IPS-18c (cell line): ENCODE measurements around the gene REG1A.

Source experiments
- H3K4me3 ChIP-seq: 2 replicates; pipeline ENCODE4 v1.7.0; 2013; ENCODE audit warnings: low read depth, mild to moderate bottlenecking, low read length, moderate library complexity; ENCODE audit not compliant: insufficient read depth
- H3K9me3 ChIP-seq: one replicate; pipeline ENCODE4 v1.6.1; 2013; ENCODE audit warnings: mild to moderate bottlenecking, low read length, moderate library complexity; ENCODE audit not compliant: control insufficient read depth, insufficient read depth

REG1A gene

DNA sequence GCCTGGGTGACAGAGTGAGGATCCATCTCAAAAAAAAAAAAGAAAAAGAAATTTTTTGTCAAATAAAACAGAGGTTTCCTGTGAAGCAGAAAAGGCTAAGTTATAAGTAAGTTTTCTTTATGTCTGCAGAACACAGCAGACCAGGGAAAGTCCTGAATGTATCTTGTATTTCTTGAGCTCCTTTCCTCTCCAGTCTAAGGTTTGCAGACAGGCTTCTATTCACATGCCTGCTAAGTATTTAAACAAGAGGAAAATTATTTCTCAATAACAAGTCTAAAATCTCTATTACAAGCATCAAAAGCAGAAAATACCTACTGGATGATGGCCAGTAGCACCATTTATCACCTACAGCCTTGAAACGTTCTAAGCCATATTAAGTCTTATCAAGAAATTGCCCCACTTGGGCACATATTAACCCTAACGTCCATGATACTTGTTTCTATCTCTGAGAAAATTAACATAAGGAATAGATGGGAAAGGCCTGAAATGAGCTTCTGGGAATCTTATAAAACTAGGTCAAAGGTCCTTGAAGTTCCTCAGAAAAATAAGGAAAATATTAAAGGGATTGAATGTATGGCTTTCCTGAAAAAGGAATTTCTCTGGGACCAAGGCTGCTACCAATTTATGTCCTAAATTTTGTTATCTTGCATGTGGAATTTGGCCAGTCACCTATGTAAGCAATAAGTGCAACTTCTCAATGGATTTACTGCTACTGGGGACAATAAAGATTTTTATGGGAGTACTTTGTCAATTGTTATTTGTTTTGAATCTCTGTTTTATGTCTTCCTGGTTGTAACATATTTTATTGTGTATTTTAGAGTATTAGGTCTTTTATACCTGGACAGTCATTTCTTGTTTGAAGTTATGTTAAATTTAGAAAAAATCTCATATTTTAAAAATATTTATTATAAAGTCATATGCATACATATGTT lies 3.0 kb upstream of the REG1A start:
- no peaks in the 10 kb centered on the region for H3K9me3 ChIP-seq
- H3K4me3 ChIP-seq, result no peak overlapping the region

DNA sequence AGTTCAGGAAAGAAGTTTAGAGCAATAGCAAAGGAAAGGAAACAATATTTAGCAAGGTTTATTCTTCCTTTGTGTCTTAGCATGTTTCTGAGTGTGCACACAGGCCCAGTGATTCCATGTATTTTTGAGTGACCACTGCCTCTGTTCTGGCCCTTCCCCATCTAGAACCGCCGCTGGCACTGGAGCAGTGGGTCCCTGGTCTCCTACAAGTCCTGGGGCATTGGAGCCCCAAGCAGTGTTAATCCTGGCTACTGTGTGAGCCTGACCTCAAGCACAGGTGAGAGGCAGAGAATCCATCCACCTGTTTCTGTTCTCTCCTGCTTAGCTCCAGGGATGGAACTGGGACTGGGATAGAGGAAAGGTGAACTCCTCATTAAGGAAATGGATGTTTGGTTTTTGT lies 2.4 kb downstream of the REG1A start:
- Histone ChIP-seq H3K4me3 (no peak overlapping the region), H3K9me3 (no peaks in the 10 kb centered on the region)

DNA sequence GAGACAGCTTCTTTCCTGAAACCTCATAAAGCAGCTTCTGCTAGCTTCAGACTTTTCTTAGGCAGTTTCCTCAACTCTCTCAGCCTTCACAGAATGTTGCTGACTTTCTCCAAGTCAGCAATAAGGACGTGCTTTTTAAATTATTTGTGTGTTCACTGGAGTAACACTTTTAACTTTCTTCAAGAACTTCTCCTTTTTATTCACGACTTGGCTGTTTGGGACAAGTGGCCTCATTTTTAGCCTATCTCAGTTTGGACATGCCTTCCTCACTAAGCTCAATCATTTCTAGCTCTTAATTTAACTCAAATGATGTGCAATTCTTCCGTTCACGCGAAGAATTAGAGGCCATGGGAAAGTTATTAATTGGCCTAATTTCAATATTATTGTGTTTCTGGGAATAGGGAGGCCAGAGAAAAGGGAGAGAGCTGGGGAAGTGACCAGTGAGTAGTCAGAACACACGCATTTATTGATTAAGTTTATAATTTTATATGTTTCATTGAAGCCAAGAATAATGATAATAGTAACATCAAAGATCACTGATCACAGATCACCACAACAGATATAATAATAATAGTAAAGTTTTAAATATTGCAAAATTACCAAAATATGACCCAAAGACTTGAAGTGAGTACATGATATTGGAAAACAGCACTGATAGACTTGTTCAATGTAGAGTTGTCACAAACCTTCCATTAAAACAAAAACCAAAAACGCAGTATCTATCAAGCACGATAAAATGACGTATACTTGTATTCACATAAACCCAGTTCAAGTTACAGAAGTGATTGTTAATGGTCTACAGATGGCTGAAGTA lies 4.8 kb downstream of the REG1A start:
- Histone ChIP-seq H3K4me3 (no peak overlapping the region), H3K9me3 (no peaks in the 10 kb centered on the region)

DNA sequence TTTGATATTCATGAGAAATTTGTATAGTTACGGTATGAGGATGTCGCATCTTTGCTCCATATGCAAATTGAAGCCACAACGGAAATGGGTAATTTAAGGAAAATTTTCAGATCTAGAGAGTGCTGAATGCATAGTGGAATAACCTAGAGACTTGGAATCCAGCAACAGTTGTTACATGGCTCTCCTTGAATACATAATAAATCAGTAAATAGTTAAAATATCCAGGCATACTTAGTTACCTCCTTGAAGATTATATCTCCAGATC lies 5.4 kb downstream of the REG1A start:
- H3K4me3 ChIP-seq, result no peak overlapping the region
- H3K9me3 ChIP-seq, result no peaks in the 10 kb centered on the region

DNA sequence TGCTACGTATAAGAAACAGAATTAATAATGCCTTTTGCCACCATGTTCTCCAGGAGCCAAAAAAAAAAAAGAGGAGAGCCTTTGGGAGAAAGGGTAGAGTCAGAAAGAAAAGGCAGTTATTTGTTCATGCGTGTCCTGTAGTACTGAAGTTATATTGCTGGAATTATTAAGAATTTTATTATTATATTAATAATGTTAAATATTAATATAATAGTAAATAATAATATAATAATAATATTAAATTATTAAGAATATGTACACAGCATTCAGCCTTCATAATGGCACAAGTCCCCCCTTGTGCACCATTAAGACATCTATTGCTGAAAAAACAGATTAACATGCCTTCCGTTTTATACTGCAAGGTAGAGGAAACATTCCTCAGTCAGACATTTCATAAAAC lies 8.1 kb downstream of the REG1A start:
- H3K4me3 ChIP-seq, result no peak overlapping the region
- no peaks in the 10 kb centered on the region for H3K9me3 ChIP-seq

DNA sequence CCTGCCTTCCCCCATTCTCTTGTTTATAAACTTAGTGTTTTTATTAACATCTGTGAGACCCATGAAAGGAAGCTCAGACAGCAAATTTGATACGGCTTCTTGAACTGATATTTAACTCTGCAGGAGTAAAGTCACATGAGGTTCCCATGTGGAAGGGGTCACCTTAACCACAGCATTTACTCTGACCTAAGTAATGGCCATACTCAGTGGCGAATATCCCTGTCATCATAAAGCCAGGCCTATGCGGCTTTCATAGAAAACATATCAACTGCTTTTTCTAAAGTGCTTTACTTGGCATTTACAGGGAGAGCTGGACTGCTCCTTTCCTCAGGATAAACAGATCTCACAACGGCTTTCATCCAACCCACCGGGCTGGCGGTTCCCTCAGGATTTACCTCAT lies 9.0 kb downstream of the REG1A start:
- H3K4me3 ChIP-seq, result no peak overlapping the region

DNA sequence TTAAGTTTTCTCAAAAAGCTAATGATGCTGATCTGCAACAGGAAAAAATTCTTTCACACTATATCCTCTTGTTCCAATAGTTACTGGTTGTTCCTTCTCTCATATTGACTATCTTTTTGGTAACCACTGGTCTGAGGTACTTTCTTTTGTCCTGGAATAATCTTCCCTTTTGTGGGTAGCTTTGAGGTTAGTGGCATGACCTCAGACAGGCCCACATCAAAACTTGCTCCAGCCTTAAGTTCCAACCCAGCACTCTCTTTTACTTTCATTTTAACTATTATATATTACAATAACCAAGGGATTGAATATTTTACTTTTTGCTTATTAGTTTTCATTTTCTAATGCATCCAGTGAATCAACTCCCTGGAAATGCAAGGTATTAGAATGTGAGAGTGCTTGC lies 9.5 kb downstream of the REG1A start:
- H3K4me3 ChIP-seq, result no peak overlapping the region
- no peaks in the 10 kb centered on the region for H3K9me3 ChIP-seq

More for the DNA sequence above, 9.0 kb downstream of the REG1A start:
- H3K9me3 ChIP-seq, result no peaks in the 10 kb centered on the region

DNA sequence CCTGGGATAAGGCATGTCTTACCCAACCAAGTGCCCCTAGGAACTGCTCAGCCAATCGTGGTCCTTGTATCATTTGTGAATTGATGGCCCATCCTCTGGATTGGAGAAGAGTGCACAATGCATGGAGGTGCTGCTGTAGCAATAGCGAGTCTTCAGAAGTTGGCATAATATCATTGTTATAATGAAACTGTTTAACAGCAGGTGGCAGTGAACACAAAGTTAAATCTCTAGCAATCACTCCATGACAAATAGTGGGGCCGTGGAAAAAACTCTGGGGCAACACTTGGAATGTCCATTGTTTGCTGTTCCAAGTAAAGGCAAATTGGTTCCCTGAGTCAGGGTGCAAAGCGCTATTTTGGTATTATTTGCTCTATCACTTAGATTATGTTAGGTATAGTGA lies 11.4 kb downstream of the REG1A start:
- no peaks in the 10 kb centered on the region for H3K9me3 ChIP-seq
- H3K4me3 ChIP-seq, result no peak overlapping the region

DNA sequence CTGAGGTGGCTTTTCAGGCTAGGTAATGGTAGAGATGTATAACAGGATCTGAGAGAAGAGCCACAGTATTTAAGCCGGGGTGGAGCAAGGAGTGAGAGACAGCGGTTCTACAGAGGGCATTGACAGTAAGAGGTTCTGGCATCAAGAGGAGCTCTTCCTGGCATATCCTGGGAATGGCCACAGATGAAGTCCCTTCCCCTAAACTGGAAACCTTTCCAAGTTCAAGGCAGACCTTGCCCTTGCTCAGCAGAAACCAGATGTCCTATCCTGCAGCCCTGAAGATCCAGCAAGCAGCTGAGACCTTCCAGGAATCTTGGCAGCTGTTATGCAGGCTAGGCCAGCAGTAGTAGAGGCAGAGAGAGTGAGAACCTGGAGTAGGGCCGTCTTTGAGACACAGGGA lies 18.1 kb downstream of the REG1A start:
- no peaks in the 10 kb centered on the region for H3K9me3 ChIP-seq
- H3K4me3 ChIP-seq, result no peak overlapping the region

DNA sequence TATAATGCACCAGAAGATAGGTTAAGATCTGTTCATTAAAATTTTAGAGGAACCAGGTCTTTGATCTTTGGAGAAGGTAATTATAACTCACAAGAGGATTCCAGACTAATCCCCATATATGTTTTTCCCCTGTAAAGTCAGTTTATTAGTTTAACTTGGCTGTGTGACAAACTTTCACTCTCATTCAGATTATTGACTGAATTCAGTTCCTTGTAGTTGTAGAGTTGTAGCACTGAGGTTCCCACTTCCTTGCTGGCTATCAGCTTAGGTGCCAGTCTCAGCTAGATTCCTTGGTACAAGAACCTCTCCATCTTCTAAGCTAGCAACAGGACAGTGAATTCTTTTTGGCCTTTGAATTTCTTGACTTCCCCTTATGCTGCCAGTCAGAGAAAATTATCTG lies 19.1 kb downstream of the REG1A start:
- no peaks in the 10 kb centered on the region for H3K9me3 ChIP-seq
- no peak overlapping the region for H3K4me3 ChIP-seq

DNA sequence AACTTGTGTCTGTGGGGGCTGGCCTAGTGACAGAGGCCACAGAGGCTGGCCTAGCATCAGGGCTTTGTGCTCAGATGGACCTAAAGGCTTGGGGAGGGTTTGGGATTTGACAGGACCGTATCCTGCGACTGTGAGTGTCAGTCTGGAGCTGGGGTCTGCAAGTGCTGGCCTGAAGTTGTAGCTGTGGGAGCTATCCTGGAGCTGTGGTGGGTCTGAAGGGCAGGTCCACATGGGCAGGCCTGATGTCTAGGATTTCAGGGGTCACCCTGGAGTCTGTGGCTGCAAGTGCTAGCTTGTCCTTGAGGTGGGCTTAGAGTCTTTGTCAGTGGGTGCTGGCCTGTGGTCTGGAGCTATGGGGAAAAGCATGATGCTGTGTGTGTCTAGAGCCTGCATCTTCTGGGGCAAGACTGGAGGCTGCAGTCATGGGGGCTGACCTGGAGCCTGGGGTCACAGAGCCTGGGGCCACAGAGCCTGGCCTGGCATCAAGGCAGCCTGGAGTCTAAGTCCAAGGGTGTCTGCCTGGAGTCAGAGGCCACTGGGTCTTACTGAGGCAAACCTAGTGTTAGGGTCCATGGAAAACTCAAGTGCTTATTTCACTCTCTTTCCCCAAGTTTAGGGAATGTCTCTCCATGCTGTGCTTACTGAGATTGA lies 35.7 kb downstream of the REG1A start:
- no peak overlapping the region for H3K4me3 ChIP-seq

DNA sequence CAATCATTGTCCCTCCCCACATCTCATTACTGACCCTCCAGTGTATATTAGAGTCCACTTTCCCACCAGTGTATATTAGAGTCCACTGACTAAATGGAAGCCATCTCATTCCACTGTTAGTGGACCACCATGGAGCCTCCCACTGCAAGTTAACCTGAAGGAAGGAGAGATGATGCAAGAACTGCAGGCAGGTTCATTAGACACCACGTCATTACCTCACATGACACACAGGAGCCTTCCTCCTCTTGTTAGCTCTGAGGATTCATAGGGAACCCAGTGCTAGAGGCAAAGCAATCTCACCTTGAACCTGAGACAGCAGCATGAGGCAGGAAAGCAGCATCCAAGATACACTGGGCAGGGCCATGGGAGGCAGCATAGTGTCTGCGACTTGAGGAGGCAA lies 38.7 kb downstream of the REG1A start:
- no peaks in the 10 kb centered on the region for H3K9me3 ChIP-seq
- no peak overlapping the region for H3K4me3 ChIP-seq

More for the DNA sequence above, 35.7 kb downstream of the REG1A start:
- no peaks in the 10 kb centered on the region for H3K9me3 ChIP-seq

DNA sequence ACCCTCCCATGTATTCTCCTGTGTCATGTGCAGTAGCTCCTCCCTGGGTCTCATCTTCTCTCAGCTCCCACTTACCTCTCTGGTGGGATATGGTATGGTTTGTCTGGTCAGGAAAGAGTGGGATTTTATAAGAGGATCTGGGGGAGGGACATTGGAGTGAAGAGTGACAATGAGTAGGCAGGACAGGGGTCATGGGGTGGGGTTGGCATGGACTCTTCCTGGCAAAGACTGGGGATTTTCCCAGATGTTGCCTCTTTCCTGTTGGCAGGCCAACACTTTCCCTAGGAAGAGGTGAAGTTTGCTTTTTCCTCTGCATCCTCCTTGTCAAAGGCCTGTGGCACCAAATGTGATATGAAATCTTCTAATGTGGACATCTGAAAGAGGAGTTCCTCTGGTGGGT lies 39.4 kb downstream of the REG1A start, which contains the start of gene REG3A:
Gene REG3A (minus strand): TSS at position 101 of the 400 bp plus-strand sequence. CDS start 348 bp downstream, outside the sequence.
- no peaks in the 10 kb centered on the region for H3K9me3 ChIP-seq
- no peak within 1 kb of the TSS for H3K4me3 ChIP-seq

DNA sequence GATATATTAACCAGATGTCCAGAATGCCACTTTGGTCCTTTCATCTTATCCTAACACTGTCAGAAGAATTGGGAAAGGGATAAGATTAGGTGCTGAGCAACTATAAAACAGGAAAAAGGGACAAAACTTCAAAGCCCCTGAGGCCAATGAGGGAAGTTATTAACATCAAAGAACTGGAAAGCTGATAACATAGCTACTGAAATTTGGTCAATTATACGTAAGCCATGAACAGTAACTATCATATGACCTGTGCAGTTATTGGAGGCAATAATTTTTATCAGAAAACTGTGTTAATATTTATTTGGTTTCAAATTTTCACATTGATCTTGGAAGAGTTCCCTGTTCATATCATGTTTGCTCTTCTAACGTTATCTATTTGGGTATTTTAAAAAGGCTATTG lies 41.8 kb downstream of the REG1A start:
- no peak overlapping the region for H3K4me3 ChIP-seq
- no peaks in the 10 kb centered on the region for H3K9me3 ChIP-seq

DNA sequence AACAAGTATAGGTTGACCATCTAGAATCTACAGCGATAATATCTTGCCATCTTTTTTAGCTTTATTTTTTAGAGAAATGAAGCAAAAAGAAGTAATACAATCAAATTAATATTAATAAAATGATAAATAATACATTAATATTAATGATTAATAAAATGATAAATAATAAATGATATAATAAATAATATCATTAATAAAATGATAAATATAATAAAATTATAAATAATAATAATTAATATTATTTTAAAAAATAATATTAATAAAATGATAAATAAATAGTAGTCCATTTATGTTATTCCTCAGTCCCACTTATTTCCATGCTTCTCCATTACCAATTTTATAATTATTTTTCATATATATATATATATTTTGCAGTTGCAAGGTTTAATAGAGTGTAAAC lies 42.5 kb downstream of the REG1A start:
- no peak overlapping the region for H3K4me3 ChIP-seq

DNA sequence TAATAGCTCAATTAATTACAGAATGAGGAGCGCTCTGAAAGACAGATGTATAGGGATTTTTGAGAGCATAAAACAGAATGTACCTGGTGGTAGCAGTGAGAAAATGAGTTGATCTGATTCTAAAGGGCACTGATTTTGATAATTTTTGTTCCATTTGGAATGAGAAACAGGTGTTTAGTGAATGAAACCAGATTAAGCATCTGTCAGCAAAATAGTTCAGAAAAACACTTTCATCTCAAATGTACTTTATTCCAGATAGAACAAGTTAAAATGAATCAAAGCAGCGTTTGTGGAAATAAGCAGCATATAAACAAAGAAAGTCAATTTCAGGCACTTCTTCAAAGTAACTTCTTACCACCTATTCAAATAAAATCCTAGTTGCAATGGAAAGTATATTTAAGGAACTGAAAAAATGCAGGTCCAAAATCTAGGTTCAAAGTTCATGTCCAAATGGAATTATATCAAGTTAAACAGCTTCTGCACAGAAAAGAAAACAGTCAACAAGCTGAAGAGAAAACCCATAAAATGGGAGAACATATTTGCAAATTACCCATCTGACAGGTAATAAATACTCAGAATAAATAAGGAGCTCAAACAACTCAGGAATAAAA lies 51.2 kb downstream of the REG1A start:
- Histone ChIP-seq H3K4me3 (no peak overlapping the region), H3K9me3 (no peaks in the 10 kb centered on the region)

More for the DNA sequence above, 42.5 kb downstream of the REG1A start:
- no peaks in the 10 kb centered on the region for H3K9me3 ChIP-seq
